Measurements from ENCODE around the gene STPG2.

- no peak for TF ChIP-seq CTCF (IDR thresholded peaks at IDR 0.05)
- no peak for TF ChIP-seq POLR2A (IDR thresholded peaks at IDR 0.05)
Measured at GRCh38 chr4:98068495-98068894, 74.8 kb downstream of the STPG2 start.
